ENCODE data around the gene VILL.

- TF ChIP-seq, protein P1, sequence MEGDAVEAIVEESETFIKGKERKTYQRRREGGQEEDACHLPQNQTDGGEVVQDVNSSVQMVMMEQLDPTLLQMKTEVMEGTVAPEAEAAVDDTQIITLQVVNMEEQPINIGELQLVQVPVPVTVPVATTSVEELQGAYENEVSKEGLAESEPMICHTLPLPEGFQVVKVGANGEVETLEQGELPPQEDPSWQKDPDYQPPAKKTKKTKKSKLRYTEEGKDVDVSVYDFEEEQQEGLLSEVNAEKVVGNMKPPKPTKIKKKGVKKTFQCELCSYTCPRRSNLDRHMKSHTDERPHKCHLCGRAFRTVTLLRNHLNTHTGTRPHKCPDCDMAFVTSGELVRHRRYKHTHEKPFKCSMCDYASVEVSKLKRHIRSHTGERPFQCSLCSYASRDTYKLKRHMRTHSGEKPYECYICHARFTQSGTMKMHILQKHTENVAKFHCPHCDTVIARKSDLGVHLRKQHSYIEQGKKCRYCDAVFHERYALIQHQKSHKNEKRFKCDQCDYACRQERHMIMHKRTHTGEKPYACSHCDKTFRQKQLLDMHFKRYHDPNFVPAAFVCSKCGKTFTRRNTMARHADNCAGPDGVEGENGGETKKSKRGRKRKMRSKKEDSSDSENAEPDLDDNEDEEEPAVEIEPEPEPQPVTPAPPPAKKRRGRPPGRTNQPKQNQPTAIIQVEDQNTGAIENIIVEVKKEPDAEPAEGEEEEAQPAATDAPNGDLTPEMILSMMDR (IDR thresholded peaks at IDR 0.05) = no peak
- no peak for TF ChIP-seq POLR2A (IDR thresholded peaks at IDR 0.05)
These were observed 45.3 kb upstream of the VILL start for GRCh38 chr3:37945156-37945806.

Measured in adrenal gland (tissue), 5 donors.